Measurements from ENCODE around the gene SUSD4. TPM values are rescaled to one million over a fixed set of nuclear protein-coding genes. Genes with fewer than 3 reads are reported as not detected.

Gene SUSD4
- total RNA-seq, 1 experiment from 2014 or later: 3.5 TPM

DNA sequence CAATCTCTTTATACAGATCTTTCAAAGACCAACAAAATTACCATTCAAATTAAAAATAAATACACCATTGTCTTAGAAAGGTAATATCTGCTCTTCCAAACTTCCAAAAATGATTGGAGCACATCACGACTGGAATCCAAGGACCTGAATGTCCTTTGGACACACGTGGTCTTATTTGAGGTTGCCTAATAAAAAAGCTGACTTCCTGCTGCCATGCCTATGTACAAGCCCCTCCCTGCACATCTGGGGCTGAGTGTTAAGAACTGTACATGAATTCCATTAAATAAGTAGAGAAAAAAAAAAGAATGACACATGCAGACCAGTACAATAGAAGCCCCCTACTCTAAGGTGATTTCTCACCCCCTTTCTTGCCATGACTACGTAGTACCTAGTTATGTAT is 73.6 kb downstream of the SUSD4 start:
- no peak for DNase-seq
- Mint-ChIP-seq H3K9me3 (no peaks in the 10 kb centered on the region), H3K27me3 (ENCODE audit: low read depth) (peaks cover 20% of the 10 kb centered on the region), H3K4me1 (no peaks in the 10 kb centered on the region), H3K27ac (no peak overlapping the region), H3K4me3 (no peak overlapping the region), H3K36me3 (ENCODE audit: insufficient read depth in 1 of 3, low read depth in 3 of 3) (no peaks in the 10 kb centered on the region)
- Histone ChIP-seq H3K79me2 (ENCODE audit: insufficient read depth, low read length) (no peaks in the 10 kb centered on the region), H2BK120ac (ENCODE audit: low read depth, low read length, poor library complexity, severe bottlenecking) (no peak overlapping the region), H4K91ac (ENCODE audit: insufficient read length, low read depth, low read length) (no peak overlapping the region), H3K27ac (ENCODE audit: insufficient read length, low read depth, low read length) (no peak overlapping the region), H4K8ac (replicated peaks; ENCODE audit: insufficient read length, low read depth, low read length) (no peak overlapping the region), H3K18ac (ENCODE audit: insufficient read length, low read depth, low read length) (no peak overlapping the region), H3K23ac (ENCODE audit: insufficient read length, low read depth, low read length) (no peak overlapping the region), H3K4me1 (ENCODE audit: insufficient read depth, low read length) (no peaks in the 10 kb centered on the region), H3K4me2 (ENCODE audit: insufficient read depth, insufficient read length, low read length) (no peak overlapping the region), H3T11ph (ENCODE audit: low read length) (no peak overlapping the region), H3K27me3 (ENCODE audit: insufficient read depth, low read length) (no peaks in the 10 kb centered on the region), H3K23me2 (ENCODE audit: insufficient read length, low read depth, low read length, poor library complexity, severe bottlenecking) (no peaks in the 10 kb centered on the region), H2BK12ac (ENCODE audit: insufficient read length, low read depth, low read length) (no peak overlapping the region), H4K5ac (ENCODE audit: insufficient read length, low read depth, low read length) (no peak overlapping the region), H2AFZ (ENCODE audit: low read length) (no peak overlapping the region), H2BK5ac (ENCODE audit: insufficient read length, low read length) (no peak overlapping the region), H2AK5ac (ENCODE audit: insufficient read length, low read length) (no peak overlapping the region), H3K56ac (ENCODE audit: insufficient read length, low read depth, low read length) (no peak overlapping the region), H2BK20ac (ENCODE audit: low read depth, low read length, poor library complexity, severe bottlenecking) (no peak overlapping the region), H3K9me3 (ENCODE audit: control insufficient read depth, low read depth, low read length) (no peaks in the 10 kb centered on the region), H3K4ac (ENCODE audit: low read depth, low read length) (no peak overlapping the region), H2BK15ac (ENCODE audit: low read depth, low read length) (no peak overlapping the region), H4K20me1 (ENCODE audit: control insufficient read depth, insufficient read depth, insufficient read length) (no peaks in the 10 kb centered on the region), H3K79me1 (ENCODE audit: insufficient read depth, low read depth, low read length, poor library complexity, severe bottlenecking) (no peaks in the 10 kb centered on the region), H3K14ac (ENCODE audit: insufficient read depth, low read length) (no peak overlapping the region), H3K9ac (ENCODE audit: extremely low read depth, insufficient read length, low read length) (no peak overlapping the region)
- TF ChIP-seq, protein P1, sequence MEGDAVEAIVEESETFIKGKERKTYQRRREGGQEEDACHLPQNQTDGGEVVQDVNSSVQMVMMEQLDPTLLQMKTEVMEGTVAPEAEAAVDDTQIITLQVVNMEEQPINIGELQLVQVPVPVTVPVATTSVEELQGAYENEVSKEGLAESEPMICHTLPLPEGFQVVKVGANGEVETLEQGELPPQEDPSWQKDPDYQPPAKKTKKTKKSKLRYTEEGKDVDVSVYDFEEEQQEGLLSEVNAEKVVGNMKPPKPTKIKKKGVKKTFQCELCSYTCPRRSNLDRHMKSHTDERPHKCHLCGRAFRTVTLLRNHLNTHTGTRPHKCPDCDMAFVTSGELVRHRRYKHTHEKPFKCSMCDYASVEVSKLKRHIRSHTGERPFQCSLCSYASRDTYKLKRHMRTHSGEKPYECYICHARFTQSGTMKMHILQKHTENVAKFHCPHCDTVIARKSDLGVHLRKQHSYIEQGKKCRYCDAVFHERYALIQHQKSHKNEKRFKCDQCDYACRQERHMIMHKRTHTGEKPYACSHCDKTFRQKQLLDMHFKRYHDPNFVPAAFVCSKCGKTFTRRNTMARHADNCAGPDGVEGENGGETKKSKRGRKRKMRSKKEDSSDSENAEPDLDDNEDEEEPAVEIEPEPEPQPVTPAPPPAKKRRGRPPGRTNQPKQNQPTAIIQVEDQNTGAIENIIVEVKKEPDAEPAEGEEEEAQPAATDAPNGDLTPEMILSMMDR (conservative IDR thresholded peaks at IDR 0.05): no peak
- WGBS (ENCODE audit: extremely low coverage, insufficient read length, low lambda C conversion rate): no CpG with 5 or more reads among the region's 3 CpGs
